Activated CD8-positive, alpha-beta T cell treated with anti-CD3 and anti-CD28 coated beads for 36 hours (primary cell): ENCODE measurements around the gene DYRK1A. TPM values are rescaled to one million over a fixed set of nuclear protein-coding genes. Genes with fewer than 3 reads are reported as not detected.
A peak's percentile ranks its signal among the peaks of the same experiment; 100 is the strongest.

Experiments
- ATAC-seq: fragments of 200-7000 bp; cut with Tn5 transposase; one replicate; pipeline ENCODE4 v1.10.0; 2021; ENCODE audit warnings: mild to moderate bottlenecking, moderate library complexity
- CTCF ChIA-PET: fragments of 350-600 bp; sonication (Branson Sonifier 250); formaldehyde crosslinking; loops from one replicate; lab custom pipeline; 2021; ENCODE audit warnings: antibody characterized with exemption; lab: Charles Lee
- POLR2A ChIA-PET: fragments of 350-600 bp; sonication (Branson Sonifier 250); formaldehyde crosslinking; loops from one replicate; lab custom pipeline; 2021; ENCODE audit warnings: antibody characterized with exemption; lab: Charles Lee
- DNase-seq: peaks from one replicate; pipeline ENCODE4 v3.0.0-alpha.2; 2020
- H3K27ac Mint-ChIP-seq: one replicate; pipeline ENCODE4 v1.8.0; 2021; ENCODE audit warnings: mild to moderate bottlenecking, mixed read lengths
- H3K27me3 Mint-ChIP-seq: one replicate; pipeline ENCODE4 v1.8.0; 2021; ENCODE audit warnings: mixed read lengths
- H3K36me3 Mint-ChIP-seq: one replicate; pipeline ENCODE4 v1.8.0; 2021; ENCODE audit warnings: low read depth, mixed read lengths
- H3K4me1 Mint-ChIP-seq: one replicate; pipeline ENCODE4 v1.8.0; 2021; ENCODE audit warnings: low read depth, mixed read lengths
- H3K4me3 Mint-ChIP-seq: one replicate; pipeline ENCODE4 v1.8.0; 2021; ENCODE audit warnings: mild to moderate bottlenecking, moderate library complexity, mixed read lengths
- H3K9me3 Mint-ChIP-seq: one replicate; pipeline ENCODE4 v1.8.0; 2021; ENCODE audit warnings: mixed read lengths
- CTCF ChIP-seq: fragments of 200-600 bp; IDR thresholded peaks from one replicate; pipeline ENCODE4 v1.8.0; 2022; ENCODE audit warnings: antibody characterized with exemption, mild to moderate bottlenecking
- intact Hi-C: fragments of 100-400 bp; cut with micrococcal nuclease; formaldehyde crosslinking; loops from one replicate; pipeline ENCODE4 v1.10.0; 2022
- total RNA-seq, 2 experiments: library from RNA; stranded (reverse); gene quantifications; one replicate each; pipeline ENCODE4 v1.2.3, GENCODE V29; 2021

DYRK1A gene
- total RNA-seq, 2 experiments from 2014 or later: 57.5 to 58.7 TPM

GRCh38 chr21:37475186-37475868 is 108.8 kb downstream of the DYRK1A start:
- Mint-ChIP-seq H3K36me3 (peaks cover 19% of the 10 kb centered on the region), H3K27me3 (no peaks in the 10 kb centered on the region), H3K27ac (peak overlapping the region; percentile 13), H3K4me3 (no peak overlapping the region), H3K9me3 (no peaks in the 10 kb centered on the region), H3K4me1 (peaks cover 57% of the 10 kb centered on the region)
- intact Hi-C loops: no loop called here
- ChIA-PET CTCF (interaction anchor here (1.0 to 1.2 kb wide), 2 partner anchors 12 kb away, joined by 4 to 9 read pairs; no protein-coding TSS in a partner anchor), POLR2A (interaction anchor here (1.0 kb wide), 1 partner anchor 12 kb away, joined by 3 read pairs; no protein-coding TSS in a partner anchor)
- TF ChIP-seq CTCF: no peak
- peak; percentile 42 for ATAC-seq
- no peak for DNase-seq

DNA sequence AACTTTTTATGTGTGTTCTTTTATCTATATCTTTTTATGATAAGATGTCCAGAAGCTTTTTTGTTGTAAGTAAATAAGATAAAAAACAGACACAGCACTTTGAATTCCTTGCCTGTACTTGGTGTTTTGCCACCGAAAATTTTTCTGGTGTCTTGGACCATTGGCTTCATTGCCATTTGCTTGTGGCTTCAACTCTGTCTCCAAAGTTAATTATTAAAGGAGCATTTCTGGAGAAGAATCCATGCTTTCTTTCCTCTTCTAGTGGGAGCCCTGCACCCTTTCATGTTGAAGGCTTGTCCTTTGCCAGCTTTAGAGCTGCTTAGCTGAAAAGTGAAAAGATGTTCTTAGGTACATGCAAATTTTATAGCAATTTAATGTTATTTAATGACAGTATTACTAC is 112.2 kb downstream of the DYRK1A start:
- no peak for TF ChIP-seq CTCF
- H3K4me1 Mint-ChIP-seq: peaks cover 36% of the 10 kb centered on the region
- ChIA-PET CTCF (interaction anchor here (1.1 to 1.5 kb wide), 6 partner anchors 8 to 97 kb away, joined by 3 to 5 read pairs (median 4); no protein-coding TSS in a partner anchor), POLR2A (no interaction called here)
- peaks cover 17% of the 10 kb centered on the region for H3K36me3 Mint-ChIP-seq
- no peak for DNase-seq
- ATAC-seq: no peak
- no peak overlapping the region for H3K4me3 Mint-ChIP-seq
- H3K27ac Mint-ChIP-seq: no peak overlapping the region
- no peaks in the 10 kb centered on the region for H3K27me3 Mint-ChIP-seq
- intact Hi-C loops: no loop called here
- H3K9me3 Mint-ChIP-seq: no peaks in the 10 kb centered on the region

DNA sequence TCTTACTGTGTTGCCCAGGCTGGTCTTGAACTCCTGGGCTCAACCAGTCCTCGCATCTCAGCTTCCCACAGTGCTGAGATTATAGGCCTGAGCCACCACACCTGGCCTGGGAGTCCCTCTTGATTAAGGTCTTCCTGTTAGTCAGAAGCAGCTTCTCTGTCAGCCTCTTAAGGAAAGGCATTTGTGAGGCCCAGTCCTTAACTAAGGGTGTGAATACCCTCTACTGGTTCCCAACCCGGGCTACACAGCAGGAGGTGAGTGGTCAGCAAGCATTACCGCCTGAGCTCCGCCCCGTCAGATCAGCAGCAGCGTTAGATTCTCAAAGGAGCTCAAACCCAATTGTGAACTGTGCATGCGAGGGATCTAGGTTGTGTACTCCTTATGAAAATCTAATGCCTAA is 117.2 kb downstream of the DYRK1A start:
- Mint-ChIP-seq H3K27ac (peak overlapping the region; percentile 7), H3K4me1 (peaks cover 10% of the 10 kb centered on the region), H3K27me3 (no peaks in the 10 kb centered on the region), H3K9me3 (no peaks in the 10 kb centered on the region), H3K36me3 (peaks cover 30% of the 10 kb centered on the region), H3K4me3 (no peak overlapping the region)
- ChIA-PET POLR2A (interaction anchor here (1.3 kb wide), 1 partner anchor 76 kb away, joined by 3 read pairs; no protein-coding TSS in a partner anchor), CTCF (no interaction called here)
- ATAC-seq (no peak), DNase-seq (no peak)
- no peak for TF ChIP-seq CTCF
- intact Hi-C loops: no loop called here

DNA sequence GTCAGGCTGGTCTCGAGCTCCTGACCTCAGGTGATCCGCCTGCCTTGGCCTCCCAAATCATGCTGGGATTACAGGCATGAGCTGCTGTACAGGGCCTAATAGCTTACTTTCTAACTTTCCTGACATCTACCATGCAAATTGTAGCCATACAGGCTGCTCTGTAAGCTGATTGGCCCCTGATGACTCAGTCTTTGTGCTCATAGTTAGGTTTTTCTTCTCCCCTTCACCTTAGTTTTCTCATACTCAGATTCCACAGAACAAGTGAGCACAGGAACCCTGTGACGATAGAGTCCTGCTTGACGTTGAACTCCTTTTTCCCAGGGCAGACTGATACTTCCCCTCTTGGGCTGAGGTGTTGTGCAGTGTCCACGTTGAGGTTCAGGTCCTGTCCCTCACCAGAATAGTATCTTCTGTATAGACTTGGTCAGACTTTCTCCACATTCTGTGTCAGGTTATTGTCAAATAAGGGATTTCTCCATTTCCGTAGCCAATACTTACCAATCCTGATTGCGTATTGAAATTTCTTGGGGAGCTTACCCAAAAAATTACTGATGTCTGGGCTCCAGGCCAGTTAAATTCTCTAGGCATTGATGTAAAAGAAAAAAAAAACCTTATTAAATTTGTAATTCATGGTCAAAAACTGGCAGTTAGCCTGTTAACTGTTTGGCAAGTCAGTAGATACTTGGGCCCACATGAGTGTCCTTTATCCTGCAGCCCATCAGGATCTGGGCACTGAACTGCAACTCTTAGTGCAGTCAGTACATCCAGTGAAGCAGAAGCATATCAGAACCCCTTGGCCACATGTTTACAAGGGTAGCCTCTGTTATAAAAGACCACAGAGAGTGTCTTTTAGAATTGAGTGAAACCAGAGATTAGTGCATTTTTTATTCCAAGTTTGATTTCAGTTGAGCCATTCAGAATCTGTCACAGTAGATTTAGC is 118.2 kb downstream of the DYRK1A start:
- ChIA-PET CTCF (no interaction called here), POLR2A (interaction anchor here (1.3 kb wide), 1 partner anchor 77 kb away, joined by 3 read pairs; no protein-coding TSS in a partner anchor)
- no peaks in the 10 kb centered on the region for H3K9me3 Mint-ChIP-seq
- intact Hi-C loops: no loop called here
- DNase-seq (no peak), ATAC-seq (no peak)
- H3K27ac Mint-ChIP-seq: peak overlapping the region; percentile 28
- H3K27me3 Mint-ChIP-seq: no peaks in the 10 kb centered on the region
- H3K36me3 Mint-ChIP-seq: peaks cover 30% of the 10 kb centered on the region
- no peak overlapping the region for H3K4me3 Mint-ChIP-seq
- TF ChIP-seq CTCF: no peak
- peaks cover 15% of the 10 kb centered on the region for H3K4me1 Mint-ChIP-seq
